Breast epithelium (tissue), 4 donors: ENCODE data around the gene LRRC8C. TPM values are rescaled to one million over a fixed set of nuclear protein-coding genes. Genes with fewer than 3 reads are reported as not detected.

Source experiments
- DNase-seq, 2 donors: peaks; one replicate each; pipeline ENCODE4 v3.0.0-alpha.2; 2019; ENCODE audit warnings: low spot score in 2 of 2
- H3K27ac ChIP-seq, 2 donors: fragments of 200-600 bp; sonication (generic) in 1 of 2; one replicate each; pipeline ENCODE4 v1.5.1; 2016 to 2019; ENCODE audit warnings: mild to moderate bottlenecking in 1 of 2
- H3K27me3 ChIP-seq, 2 donors: fragments of 200-600 bp; sonication (generic) in 1 of 2; one replicate each; pipeline versions ENCODE4 v1.5.1 to v1.6.0; 2017 to 2019; ENCODE audit warnings: control low read depth in 1 of 2, mild to moderate bottlenecking in 1 of 2
- H3K36me3 ChIP-seq: fragments of 200-600 bp; one replicate; pipeline ENCODE4 v1.5.1; 2019
- H3K4me1 ChIP-seq, 2 donors: fragments of 200-600 bp; sonication (generic); one replicate each; pipeline ENCODE4 v1.5.1; 2016 to 2019; ENCODE audit warnings: control low read depth in 1 of 2
- H3K4me3 ChIP-seq, 3 donors: fragments of 200-600 bp; sonication (generic); 1 replicate in 2 of 3; 2 replicates in 1 of 3; pipeline ENCODE4 v1.5.1; 2016 to 2019; ENCODE audit warnings: mild to moderate bottlenecking in 3 of 3, moderate library complexity in 2 of 3
- H3K9me3 ChIP-seq, 2 donors: fragments of 200-600 bp; sonication (generic) in 1 of 2; one replicate each; pipeline ENCODE4 v1.5.1; 2016 to 2019; ENCODE audit warnings: control low read depth in 1 of 2
- POLR2A ChIP-seq: fragments of 450-650 bp; IDR thresholded peaks from one replicate; pipeline ENCODE4 v1.6.1; 2016; ENCODE audit warnings: antibody characterized with exemption, mild to moderate bottlenecking, moderate library complexity
- POLR2AphosphoS5 ChIP-seq, 3 donors: sonication (generic); formaldehyde crosslinking; IDR thresholded peaks; one replicate each; pipeline ENCODE4 v1.6.1; 2017; ENCODE audit warnings: antibody characterized with exemption in 3 of 3
- intact Hi-C: fragments of 100-400 bp; cut with DNase I; formaldehyde crosslinking; loops from one replicate; pipeline ENCODE4 v1.15.1; 2023; ENCODE audit warnings: low total_unique reads
- total RNA-seq, 3 donors: library from RNA; depleted of rRNA; stranded (reverse); fragments of >200 nt; gene quantifications; one replicate each; pipeline ENCODE4 v1.1.0, GENCODE V29; 2016
- TF ChIP-seq, protein P1 (sequence below), 3 donors: fragments of 450-650 bp; IDR thresholded peaks; one replicate each; pipeline ENCODE4 v1.5.1; 2016 to 2017; ENCODE audit warnings: antibody characterized with exemption in 3 of 3, mild to moderate bottlenecking in 3 of 3, moderate library complexity in 3 of 3

The LRRC8C gene
- total RNA-seq, 3 donors from 2014 or later = 10.8 to 14.6 (median 12.9) TPM

DNA sequence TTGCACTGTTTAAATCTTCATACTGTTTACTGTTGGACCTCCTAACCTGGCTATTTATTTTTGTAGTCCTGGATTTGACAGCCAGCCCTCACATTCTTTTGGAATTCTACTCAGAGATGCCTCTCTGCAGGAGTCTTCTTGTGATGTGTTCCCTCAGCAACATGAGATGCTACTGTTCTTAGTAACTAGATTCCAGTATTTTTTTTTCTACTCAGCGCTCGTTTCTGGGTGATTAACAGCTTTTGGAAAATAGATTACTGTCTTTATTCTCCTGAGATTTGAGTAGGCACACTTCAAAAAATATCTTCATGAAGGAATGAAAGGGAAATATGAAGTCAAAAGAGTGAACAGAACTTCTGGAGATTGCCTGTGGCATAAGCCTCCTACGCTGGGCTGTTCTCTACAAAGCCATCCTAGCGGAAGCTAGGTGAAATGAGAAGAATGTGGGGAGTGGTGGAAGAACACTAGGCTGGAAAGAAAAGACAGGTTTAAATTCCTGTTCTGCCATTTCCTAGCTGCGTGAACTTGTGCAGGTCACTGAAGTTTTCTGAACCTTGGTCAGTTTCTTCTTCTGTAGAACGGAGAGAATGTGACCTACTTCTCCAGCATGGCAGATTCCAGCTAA is 75.9 kb downstream of the LRRC8C start:
- Histone ChIP-seq H3K27me3 (no peaks in the 10 kb centered on the region), H3K36me3 (no peaks in the 10 kb centered on the region), H3K4me3 (no peak overlapping the region), H3K4me1 (no peaks in the 10 kb centered on the region), H3K9me3 (no peaks in the 10 kb centered on the region), H3K27ac (no peak overlapping the region)
- DNase-seq = no peak
- TF ChIP-seq POLR2AphosphoS5 (IDR thresholded peaks at IDR 0.05) (no peak), POLR2A (no peak)
- intact Hi-C loops = no loop called here

DNA sequence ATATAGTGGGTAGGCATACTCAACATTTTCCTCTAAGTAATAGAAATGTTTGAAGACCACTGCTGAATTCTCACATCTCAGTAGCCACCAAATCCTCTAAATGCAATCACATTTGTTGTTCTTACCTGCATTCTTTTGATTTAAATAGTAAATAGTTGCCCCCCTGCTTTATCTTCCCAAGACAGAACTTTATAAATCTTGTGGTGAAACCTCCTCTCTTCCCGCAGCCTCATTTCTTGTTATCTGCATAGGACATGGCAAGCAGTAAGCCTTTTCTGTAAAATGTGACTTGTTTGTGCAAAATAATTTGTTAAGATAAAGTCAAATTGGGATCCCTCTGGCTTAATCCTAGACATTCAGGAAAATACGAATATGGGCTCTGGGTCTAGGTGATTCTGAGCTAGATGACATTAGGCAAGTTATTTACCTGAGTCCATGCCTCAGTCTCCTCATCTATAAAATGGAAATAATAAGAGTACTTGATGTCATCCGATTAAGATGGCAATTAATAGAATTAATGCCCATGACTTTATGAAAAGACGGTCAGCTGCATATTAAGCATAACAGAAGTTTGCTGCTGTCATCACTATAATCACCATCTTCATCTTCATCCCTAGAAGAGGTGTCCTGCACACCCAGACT is 77.7 kb downstream of the LRRC8C start:
- Histone ChIP-seq H3K4me3 (no peak overlapping the region), H3K27ac (no peak overlapping the region), H3K27me3 (no peaks in the 10 kb centered on the region), H3K36me3 (no peaks in the 10 kb centered on the region), H3K4me1 (no peaks in the 10 kb centered on the region), H3K9me3 (no peaks in the 10 kb centered on the region)
- intact Hi-C loops = no loop called here
- no peak for DNase-seq
- TF ChIP-seq, protein P1, sequence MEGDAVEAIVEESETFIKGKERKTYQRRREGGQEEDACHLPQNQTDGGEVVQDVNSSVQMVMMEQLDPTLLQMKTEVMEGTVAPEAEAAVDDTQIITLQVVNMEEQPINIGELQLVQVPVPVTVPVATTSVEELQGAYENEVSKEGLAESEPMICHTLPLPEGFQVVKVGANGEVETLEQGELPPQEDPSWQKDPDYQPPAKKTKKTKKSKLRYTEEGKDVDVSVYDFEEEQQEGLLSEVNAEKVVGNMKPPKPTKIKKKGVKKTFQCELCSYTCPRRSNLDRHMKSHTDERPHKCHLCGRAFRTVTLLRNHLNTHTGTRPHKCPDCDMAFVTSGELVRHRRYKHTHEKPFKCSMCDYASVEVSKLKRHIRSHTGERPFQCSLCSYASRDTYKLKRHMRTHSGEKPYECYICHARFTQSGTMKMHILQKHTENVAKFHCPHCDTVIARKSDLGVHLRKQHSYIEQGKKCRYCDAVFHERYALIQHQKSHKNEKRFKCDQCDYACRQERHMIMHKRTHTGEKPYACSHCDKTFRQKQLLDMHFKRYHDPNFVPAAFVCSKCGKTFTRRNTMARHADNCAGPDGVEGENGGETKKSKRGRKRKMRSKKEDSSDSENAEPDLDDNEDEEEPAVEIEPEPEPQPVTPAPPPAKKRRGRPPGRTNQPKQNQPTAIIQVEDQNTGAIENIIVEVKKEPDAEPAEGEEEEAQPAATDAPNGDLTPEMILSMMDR (IDR thresholded peaks at IDR 0.05) = no peak
- TF ChIP-seq POLR2AphosphoS5 (IDR thresholded peaks at IDR 0.05) = no peak
- TF ChIP-seq POLR2A = no peak

DNA sequence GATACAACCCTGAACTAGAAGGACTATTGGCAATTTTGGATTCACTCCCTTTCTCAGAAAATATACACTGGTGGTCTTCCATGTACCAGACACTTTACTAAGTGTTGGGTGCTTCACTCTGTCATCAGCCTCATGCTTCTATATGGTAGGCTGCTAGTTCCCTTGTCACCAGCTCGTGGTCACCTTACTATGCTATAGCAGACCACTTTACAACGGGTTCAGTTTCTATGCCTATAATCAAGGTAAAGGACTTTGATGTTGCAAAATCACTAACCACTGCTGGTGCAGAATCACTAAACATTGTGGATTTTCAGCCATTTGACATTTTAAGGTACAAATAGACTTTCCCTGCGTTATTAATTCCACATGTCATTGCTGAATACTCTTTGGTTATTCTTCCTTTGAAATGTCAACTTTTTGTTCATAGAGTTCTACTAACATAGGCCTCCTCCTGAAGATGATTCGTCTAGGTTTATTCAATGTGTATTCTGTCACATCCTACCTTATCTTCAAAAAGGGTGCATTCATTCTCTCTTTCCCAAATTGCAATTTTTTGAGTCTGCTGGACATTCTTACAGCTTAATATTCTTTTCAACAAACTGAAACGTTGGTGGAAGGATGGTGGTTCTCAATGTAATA is 78.3 kb downstream of the LRRC8C start:
- Histone ChIP-seq H3K27ac (no peak overlapping the region), H3K4me1 (no peaks in the 10 kb centered on the region), H3K36me3 (no peaks in the 10 kb centered on the region), H3K27me3 (no peaks in the 10 kb centered on the region), H3K4me3 (no peak overlapping the region), H3K9me3 (no peaks in the 10 kb centered on the region)
- intact Hi-C loops = no loop called here
- DNase-seq = no peak
- TF ChIP-seq, protein P1 (IDR thresholded peaks at IDR 0.05) = no peak
- no peak for TF ChIP-seq POLR2A
- no peak for TF ChIP-seq POLR2AphosphoS5 (IDR thresholded peaks at IDR 0.05)

DNA sequence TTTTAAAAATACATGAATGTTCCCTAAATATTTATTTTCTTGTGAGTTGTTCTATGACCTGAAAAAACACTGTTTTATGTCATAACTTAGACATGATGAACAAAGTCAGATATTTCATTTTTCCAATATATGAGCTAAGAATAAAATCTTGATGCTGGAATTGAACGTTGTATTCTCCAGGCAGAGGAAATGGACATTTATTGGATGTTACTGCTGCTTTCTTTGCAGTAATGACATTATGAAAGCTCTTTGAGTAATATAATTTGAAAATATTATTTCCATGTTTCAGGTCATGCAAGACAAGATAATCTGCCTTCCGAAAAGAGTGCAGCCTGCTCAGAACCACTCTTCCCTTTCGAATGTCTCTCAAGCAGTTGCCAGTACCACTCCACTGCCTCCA is 79.5 kb downstream of the LRRC8C start:
- no peaks in the 10 kb centered on the region for H3K27me3 ChIP-seq
- no peak for DNase-seq
- no peaks in the 10 kb centered on the region for H3K9me3 ChIP-seq
- H3K27ac ChIP-seq = no peak overlapping the region
- intact Hi-C loops = no loop called here
- H3K36me3 ChIP-seq = no peaks in the 10 kb centered on the region
- no peak overlapping the region for H3K4me3 ChIP-seq
- H3K4me1 ChIP-seq = no peaks in the 10 kb centered on the region
- no peak for TF ChIP-seq POLR2AphosphoS5 (IDR thresholded peaks at IDR 0.05)
- no peak for TF ChIP-seq POLR2A
- TF ChIP-seq, protein P1 (IDR thresholded peaks at IDR 0.05) = no peak

DNA sequence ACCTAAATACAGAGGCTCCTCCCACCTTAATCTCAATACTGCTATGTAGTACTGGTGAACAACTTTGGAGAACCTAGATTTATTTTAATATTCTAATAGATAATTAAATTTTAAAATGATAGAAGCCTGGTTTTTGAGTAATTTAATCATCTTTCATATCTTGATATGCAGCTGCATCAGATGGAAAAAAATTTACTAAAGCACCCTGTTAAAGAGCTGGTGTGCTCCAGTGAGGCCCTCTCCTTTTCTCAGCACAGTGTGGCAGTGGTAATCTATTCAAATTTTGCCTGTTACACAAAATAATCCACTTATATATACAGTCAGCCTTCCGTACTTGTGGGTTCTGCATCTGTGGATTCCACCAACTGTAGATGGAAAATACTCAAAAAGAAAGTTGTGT is 82.8 kb downstream of the LRRC8C start:
- no peaks in the 10 kb centered on the region for H3K36me3 ChIP-seq
- no peak overlapping the region for H3K27ac ChIP-seq
- no peak for TF ChIP-seq POLR2A
- TF ChIP-seq, protein P1 (IDR thresholded peaks at IDR 0.05) = no peak
- TF ChIP-seq POLR2AphosphoS5 (IDR thresholded peaks at IDR 0.05) = no peak
- H3K4me1 ChIP-seq = no peaks in the 10 kb centered on the region
- H3K27me3 ChIP-seq = no peaks in the 10 kb centered on the region
- no peaks in the 10 kb centered on the region for H3K9me3 ChIP-seq
- no peak overlapping the region for H3K4me3 ChIP-seq
- no peak for DNase-seq
- intact Hi-C loops = no loop called here
